DLD1 (cell line): ENCODE data around the gene VCAN.

Experiments
- in situ Hi-C: cut with HindIII; loops from 2 replicates; pipeline ENCODE4 v1.10.0; 2017; ENCODE audit warnings: low sequenced_read_pairs

Gene VCAN

DNA sequence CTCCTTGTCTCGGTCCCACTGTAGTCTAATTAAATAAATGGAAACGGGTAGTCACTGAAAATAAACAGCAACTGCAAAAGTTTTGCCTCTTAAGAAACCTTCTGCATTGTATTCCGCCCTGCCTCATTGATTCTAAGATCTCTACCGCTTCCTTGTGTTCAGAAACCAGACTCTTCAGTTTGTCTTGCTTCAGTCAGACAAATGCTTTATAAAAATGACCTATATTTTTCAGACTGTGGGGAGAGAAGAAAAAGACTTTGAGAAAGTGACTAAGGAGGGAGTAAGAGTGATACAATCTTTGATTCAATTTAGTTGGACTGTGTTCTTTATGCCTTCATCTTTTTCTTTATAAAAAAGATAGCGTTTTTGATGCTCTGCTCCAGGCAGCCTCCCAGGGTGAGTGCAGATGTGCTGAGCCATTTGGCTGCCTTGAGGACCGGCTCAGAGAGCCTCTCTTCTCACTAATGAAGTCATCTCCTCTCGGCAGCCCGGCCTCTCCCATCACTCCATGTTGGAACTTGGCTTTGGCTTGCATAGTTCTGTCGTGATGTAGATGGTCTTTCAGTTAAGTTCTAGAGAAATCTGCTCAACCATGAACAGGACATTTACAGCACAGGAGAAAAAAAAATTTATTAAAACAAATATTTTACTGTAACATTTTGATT lies 4.0 kb upstream of the VCAN start:
- in situ Hi-C loops = no loop called here

DNA sequence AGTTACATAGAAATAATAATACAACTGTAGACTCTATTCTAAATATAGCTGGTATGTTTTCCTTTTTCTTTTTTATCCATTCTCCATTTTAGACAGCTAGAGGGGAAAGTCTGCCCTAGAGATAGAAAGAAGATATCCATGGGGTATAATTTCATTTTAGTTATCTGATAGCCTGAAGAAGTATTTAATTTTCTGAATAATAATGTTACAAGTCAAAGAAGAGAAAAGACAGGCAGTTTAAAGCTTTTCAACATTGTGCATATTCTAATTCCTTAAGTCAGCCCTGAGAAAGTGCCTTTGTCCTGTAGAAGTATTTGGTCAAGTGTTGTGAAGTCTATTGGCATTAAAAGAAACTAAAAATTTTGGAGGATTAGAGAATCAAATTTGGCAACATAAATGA lies 2.5 kb upstream of the VCAN start:
- in situ Hi-C loops = no loop called here

DNA sequence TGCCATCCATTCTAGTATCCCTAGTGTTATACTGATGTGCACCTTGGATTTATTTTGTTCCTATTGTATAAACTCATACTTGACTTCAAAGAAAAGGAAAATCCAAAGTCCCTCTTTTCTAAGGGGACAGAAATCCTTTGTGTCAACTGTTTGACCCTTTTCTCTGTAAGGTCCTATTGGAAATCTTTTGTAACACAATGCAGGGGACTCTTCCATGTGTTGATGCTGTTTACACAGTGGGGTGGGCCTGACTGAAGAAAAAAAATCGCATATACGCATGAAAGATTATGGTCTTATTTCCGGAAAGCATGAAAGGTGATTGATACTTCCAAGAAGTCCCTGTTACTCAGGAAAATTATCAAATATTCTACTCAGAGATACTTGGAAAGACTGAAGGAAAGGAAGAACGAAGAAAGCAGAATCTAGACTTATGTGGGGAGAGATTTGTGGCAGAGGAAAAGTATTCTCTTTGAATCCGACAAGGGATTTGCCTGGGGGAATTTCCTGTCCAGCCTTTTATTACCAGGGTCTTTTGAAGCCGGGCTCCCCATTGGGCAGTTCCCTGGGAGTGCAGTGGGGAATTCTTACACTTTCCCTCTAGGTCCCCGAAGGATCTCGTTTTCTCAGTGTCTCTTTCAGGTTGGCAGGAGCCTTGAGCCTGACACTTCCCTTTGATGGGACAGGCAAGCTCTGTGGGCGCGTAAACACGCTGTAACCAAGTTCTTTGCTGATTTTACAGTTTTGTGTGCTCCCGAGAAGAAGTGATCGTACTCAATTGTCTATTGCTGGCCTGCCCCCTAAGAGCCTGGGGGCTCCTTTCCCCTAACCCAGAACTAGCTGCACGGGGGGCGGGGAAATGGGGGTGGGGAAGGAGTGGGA lies 779 bp upstream of the VCAN start:
- in situ Hi-C loops = no loop called here

DNA sequence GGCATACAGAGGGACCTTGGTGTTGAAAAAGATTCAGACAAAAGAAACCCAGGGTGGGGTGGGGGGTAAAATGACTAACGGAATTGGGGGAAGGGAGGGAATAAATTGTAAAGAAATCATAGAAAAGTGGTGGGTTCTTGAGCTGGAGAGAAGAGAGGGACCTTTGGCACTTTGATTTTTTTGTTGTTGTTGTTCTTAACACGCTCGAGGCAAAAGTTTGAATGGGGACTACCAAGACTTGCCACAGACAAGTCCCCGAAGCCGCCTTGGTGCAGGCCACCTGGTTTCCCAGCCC lies 616 bp downstream of the VCAN start:
- in situ Hi-C loops = no loop called here

DNA sequence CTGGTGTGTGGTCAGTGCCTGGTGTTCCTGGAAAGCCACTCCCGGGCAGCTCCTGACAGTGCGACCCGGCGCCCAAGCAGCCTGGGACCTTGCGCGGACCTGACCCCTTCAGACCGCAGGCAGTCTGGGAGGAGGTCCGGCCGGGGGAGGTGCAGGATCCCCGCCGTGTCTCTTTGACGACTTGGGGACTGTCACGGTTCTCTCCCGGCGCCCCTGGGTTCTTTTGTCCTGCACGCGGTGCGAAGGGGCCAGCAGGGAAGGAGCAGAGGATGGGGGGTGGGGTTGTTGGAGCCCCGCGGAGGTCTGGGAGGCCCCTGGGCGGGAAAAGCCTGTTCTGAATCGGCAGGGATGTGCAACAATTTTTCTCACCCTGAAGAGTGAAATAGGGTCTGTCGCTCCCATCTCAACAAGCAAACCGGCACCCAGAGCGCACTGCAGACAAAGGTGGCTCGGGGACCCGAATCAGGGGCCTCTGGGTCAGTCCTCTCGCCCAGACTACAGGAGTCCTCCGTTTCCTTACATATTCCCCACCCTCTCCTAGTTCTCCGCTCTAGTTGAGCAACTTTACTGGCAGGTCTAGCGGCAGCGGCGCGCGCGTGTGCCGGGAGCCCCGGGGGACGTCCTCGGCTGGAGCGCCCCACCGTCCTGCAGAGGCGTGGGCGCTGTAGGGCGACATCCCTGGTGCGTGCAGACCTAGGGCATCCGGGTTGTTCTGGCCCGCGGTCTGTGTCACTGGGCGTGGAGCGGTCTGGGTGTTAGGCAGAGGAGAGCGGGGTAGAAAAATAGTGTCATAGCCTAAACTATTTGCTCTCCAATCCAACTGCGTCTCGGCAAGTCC lies 1.2 kb downstream of the VCAN start:
- in situ Hi-C loops = no loop called here

DNA sequence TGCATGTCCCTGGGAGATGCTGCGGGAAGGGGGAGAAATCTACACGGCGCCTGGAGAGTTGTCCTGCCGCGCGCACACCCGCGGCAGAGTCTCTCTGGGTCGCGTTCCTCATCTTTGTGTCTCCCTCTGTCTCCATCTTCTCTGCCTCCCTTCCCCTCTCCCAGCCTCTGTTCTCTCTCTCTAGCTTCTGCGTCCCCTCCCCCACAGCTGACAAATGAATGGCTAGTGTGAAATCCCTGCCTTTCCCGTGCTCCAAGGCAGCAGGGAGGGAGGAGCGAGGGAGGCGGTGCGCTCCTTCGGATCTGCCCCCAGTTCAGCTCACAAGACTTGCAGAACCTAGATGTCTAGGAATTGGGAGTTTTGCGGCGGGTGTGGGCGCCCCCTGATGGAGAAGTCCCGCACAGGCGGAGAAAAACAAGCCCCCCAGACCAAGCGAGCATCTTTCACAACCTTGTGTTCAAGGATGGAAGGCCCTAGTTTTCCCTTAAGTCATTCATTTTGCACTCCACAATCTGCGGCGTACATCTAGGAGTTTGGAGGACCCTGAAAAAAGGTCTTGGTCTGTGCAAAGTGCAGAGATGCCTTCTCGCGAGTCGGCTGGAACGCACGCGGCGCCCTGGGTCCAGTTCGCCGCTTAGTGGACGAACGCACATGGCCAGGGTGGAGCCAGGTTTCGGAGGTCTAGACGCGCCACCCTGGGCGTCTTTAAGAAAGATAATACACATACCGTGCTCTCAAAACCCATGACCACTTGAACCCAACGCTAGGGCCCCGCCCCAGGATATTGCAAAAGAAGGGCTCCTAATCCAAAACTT lies 2.0 kb downstream of the VCAN start:
- in situ Hi-C loops = no loop called here

DNA sequence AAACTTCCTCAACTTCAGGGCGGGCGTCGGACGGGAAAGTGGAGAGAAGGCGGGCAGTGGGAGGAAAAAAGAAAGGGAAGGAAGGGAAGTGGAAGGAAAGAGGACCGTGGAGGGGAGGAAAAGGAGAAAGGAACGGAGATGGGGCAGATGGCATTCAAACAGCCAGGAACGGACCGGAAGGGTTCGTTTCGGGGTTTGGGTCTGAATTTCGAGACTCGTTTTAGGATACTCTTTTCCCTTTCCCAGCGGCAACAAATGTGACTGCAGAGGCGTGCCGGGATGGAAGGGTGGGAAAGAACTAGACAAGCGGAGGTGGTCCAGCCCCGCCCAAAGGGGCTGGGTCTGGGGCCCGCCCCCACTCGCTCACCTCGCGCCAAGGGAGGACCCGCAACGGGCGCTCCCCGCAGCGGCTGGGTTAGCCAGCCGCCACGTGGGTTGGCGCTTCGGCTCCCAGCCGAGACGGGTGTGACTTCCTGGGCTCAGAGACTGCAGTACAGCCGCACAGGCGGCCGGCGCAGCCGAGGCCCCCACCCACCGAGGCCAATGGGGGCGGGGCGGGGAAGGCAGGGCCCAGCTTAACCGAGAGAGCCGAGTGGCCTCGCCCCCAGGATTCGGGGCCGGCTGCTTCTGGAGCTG lies 2.7 kb downstream of the VCAN start:
- in situ Hi-C loops = no loop called here

DNA sequence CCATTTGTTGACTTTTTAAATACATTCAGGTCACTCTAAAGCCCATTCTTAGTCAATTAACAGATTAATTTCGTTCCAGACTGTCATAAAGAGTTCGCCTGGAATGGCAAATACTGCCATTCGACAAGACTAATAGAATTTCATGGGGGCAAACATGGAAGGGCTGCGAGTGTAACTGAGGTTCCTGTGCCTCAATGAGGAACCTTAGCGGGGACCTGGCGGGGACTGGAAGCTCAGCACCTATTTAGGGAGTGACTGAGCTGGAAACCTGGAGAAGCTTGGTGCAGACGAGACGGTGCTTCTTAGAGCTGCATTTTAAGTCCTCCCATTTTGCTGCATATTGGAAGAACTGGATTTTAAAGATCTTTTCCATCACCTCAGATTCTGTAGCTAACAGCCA lies 3.4 kb downstream of the VCAN start:
- in situ Hi-C loops = no loop called here

DNA sequence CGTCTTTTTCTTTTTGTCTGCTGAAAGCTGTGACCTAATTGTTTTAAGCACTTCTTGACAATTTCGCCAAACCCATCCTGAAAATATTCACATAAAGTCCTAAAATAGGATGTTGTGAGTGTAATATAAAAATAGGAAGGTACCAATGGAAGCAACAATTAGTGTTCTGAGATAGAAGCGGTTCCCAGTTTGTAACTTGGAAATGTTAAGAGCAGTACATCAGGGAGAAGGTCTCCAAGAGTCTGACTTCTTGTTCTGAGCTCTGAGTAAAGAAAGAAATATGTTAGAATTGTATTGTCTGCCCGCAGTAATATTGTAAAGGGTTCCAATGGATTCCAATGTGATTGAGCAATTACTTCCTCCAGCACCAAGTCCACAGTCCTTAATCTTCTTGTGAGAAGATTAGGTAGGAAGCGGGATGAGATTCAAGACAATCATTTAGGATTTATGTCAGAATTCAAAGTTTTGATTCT lies 3.9 kb downstream of the VCAN start:
- in situ Hi-C loops = no loop called here

DNA sequence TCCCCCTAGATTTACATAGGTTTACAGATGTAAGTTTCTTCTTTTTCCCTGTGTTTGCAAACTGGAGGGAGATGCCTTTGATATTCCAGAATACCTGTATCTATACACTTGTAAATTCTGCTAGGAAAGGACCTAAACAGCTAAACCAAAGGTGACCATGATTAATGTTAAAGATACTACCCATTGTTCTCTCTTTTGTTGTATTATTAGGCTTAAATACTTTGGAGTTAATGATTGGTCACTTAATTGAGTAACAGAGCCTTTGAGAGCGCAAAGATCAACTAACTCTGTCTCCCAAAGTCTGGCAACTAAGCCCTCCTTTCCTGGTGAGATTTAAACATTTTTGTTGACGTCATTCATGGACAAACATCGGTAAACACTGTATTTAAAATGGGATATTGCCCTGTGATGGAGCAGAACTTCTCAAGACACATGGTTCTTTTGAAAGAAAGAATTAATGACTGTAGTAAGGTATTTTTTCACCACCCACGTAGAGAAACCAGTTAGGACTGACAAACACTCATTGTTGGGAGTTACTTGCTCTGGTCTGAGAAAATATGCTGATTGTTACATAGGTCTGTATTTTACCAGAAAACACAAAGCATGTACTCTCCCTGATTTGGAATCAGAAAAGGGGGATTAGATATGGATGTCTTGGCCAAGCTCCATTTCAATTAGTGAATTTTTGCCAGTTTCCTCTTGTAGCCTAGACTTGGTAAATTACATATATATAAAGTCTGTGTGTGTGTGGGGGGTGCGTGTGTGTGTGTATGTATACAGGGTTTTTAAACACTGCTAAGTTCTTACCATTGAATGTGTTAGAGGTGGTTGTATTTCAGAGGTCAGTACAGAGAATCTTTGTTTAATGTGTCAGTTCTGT lies 4.6 kb downstream of the VCAN start:
- in situ Hi-C loops = no loop called here

DNA sequence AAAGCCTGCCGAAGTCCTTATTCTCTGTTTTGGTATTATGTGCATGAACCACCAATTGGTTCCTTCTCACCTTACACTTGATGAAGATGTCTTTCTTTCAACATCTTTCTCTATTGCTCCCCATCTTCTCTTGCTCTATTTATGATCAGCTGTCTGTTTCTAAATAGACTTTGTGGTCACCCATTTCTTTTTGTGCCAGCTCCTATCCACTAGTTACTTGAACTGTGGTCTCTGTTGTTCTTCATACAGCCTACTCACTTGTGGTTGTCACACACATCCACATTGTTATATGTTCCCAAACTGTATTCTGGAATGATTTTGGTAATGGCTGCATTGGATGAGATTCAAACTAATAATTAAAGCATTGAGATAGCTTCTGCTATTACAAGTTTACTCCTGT lies 11.4 kb downstream of the VCAN start:
- in situ Hi-C loops = no loop called here

DNA sequence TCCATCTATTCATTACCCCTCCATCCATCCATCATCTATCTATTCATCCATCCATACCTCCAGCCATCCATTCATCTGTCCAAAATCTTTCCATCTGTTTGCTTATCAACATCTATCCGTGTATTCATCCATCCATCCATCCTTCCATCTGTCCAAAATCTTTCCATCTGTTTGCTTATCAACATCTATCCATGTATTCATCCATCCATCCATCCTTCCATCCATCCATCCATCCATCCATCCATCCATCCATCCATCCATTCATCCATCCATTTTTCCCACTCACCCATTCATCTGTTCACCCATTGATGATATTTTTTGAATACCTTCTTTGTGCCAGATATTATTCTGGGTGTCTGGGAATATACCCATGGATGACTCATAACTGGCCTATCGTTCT lies 12.8 kb downstream of the VCAN start:
- in situ Hi-C loops = no loop called here

DNA sequence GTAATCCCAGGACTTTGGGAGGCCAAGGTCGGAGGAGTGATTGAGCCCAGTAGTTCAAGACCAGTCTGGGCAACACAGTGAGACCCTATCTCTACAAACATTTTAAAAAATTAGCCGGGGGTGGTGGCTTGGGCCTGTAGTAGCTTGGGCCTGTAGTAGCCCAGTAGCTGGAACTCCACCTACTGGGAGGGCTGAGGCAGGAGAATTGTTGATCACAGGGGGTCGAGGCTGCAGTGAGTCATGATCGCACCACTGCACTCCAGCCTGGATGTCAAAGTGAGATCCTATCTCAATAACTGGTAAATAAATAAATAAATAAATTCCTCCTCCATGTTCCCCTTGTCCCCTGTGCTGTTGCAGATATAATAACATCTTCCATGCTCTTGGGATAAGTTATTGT lies 14.3 kb downstream of the VCAN start:
- in situ Hi-C loops = no loop called here

DNA sequence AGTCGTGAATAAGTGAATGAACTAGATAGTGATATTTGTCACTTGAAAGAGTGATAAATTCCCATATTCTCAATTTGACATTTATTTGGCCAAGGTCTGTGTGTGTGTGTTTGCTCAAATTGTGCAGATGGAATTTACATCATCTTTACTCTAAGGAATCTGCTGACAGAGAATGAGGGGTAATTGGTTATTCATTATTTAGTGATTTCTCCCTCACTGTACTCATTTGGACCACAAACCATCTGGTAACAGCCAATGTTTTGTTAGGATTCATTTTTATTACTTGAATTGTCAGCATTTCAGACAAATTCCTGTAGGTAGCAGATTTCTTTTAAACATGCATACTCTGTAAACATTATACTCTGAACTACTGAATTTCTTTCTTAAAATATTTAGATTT lies 15.6 kb downstream of the VCAN start:
- in situ Hi-C loops = no loop called here

DNA sequence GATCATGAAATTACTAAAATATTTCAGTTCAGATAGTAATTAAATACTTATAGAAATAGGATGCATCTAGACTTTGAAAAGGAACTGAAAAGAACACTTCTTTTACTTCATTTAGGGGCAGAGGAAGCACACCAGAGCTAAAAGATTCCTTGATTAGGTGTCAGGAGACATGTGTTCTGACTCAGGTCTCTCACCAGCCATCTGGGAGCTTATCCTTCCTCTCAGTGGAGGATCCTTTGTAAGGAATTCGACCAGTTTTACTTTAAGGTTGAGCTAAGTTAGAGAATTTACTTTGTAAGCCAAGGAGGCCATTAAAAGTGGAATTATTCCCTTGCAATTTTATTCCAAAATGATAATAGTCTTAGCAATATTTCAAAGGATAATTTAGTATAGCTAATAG lies 16.7 kb downstream of the VCAN start:
- in situ Hi-C loops = no loop called here

DNA sequence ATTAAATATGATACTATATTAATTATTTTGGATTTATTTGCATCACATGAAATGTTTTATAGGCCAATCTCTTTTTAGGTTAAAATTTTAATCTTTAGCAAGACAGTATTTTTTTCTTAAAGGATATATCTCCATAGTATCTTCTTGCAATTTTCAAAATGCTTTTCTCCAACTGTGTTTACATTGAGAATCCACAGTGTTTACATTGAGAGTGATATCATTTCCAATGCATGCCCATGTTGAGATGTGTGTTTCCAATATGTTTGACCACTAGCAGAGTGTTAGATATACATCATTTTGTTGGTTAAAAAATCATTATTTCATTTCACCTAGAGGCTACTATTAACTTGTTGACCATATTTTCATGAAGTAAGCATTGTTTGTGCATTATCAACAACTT lies 17.3 kb downstream of the VCAN start:
- in situ Hi-C loops = no loop called here

DNA sequence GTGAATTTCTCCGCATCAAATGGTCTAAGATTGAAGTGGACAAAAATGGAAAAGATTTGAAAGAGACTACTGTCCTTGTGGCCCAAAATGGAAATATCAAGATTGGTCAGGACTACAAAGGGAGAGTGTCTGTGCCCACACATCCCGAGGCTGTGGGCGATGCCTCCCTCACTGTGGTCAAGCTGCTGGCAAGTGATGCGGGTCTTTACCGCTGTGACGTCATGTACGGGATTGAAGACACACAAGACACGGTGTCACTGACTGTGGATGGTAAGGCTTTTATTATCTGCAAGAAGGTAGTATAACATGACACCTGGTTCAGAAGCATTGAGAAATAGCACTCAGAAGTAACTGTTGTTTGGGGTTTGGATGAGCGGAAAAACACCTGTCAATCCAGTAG lies 18.7 kb downstream of the VCAN start:
- in situ Hi-C loops = no loop called here

DNA sequence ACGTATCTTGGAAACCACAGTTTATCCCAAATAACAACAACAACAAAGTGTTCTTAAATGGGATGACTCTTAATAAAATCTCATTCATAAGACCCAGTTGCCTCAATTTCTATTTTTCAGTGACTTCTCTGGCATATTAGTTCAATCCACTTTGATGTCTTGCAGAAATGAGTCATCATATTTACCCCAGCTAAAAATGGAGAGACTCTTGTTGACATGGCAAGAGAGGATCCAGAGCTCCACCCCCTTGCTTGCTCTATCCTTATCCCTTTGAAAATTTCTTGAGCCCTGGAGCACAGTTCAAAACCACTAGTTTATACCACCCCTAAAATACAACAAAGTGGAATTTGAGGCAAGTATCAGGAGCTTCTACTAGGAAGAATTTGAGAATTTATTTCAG lies 20.8 kb downstream of the VCAN start:
- in situ Hi-C loops = no loop called here

DNA sequence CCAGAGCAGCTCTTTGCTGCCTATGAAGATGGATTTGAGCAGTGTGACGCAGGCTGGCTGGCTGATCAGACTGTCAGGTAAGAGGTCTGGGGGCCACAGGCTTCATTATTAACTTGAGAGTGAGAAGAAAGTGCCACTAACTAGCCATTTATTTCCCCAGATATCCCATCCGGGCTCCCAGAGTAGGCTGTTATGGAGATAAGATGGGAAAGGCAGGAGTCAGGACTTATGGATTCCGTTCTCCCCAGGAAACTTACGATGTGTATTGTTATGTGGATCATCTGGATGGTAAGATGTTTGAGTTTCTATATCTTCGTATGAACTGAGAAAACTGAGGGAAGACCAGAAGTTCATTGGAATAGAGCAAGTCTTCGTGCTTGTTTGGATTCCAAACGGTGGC lies 22.1 kb downstream of the VCAN start:
- in situ Hi-C loops = no loop called here
